Measurements from ENCODE around the gene OR10K2. TPM values are rescaled to one million over a fixed set of nuclear protein-coding genes. Genes with fewer than 3 reads are reported as not detected.
"Not testable (repeated sequence)": the region's sequence is repeated elsewhere in the genome, so short reads cannot be mapped to it uniquely, and the experiment has no call there.

Gene OR10K2
- not detected for total RNA-seq
- long read RNA-seq, result 0 reads

- DNase-seq (ENCODE audit: low spot score), result no peak
- intact Hi-C loops (cut with DNase I), result no loop called here
These were observed at the start of gene OR10K2 for GRCh38 chr1:158426137-158426536. OR10K2 (minus strand) TSS chr1:158426237; CDS start chr1:158420866, 5,371 bp downstream.

GRCh38 chr1:158471920-158472319 is 45.9 kb upstream of the OR10K2 start, which contains the start of gene OR10R2:
OR10R2 (plus strand) TSS chr1:158472220; CDS start chr1:158472326, 106 bp downstream.
- DNase-seq (ENCODE audit: low spot score), result no peak
- intact Hi-C loops (cut with DNase I), result no loop called here

GRCh38 chr1:158461534-158461933 is 35.5 kb upstream of the OR10K2 start, which contains the start of gene OR10K1:
OR10K1 (plus strand) TSS chr1:158461834; CDS start chr1:158465562, 3,728 bp downstream.
- no peak for DNase-seq (ENCODE audit: low spot score)
- intact Hi-C loops (cut with DNase I), result no loop called here

GRCh38 chr1:158458263-158458662 is 32.2 kb upstream of the OR10K2 start:
- DNase-seq (ENCODE audit: low spot score), result no peak
- intact Hi-C loops (cut with DNase I), result no loop called here

GRCh38 chr1:158457246-158457645 is 31.2 kb upstream of the OR10K2 start:
- no peak for DNase-seq (ENCODE audit: low spot score)
- intact Hi-C loops (cut with DNase I), result no loop called here

GRCh38 chr1:158454537-158454936 is 28.5 kb upstream of the OR10K2 start:
- intact Hi-C loops (cut with DNase I), result no loop called here
- DNase-seq (ENCODE audit: low spot score), result no peak

- DNase-seq (ENCODE audit: low spot score), result no peak
- intact Hi-C loops (cut with DNase I), result no loop called here
These were observed 19.3 kb upstream of the OR10K2 start for GRCh38 chr1:158445376-158445775.

GRCh38 chr1:158434741-158435140 is 8.7 kb upstream of the OR10K2 start:
- DNase-seq (ENCODE audit: low spot score), result no peak
- intact Hi-C loops (cut with DNase I), result no loop called here

GRCh38 chr1:158430163-158430562 is 4.1 kb upstream of the OR10K2 start:
- intact Hi-C loops (cut with DNase I); DNase-seq (ENCODE audit: low spot score): not testable (repeated sequence)

GRCh38 chr1:158425027-158425426 is 1.0 kb downstream of the OR10K2 start:
- intact Hi-C loops (cut with DNase I), result no loop called here

GRCh38 chr1:158422212-158422611 is 3.8 kb downstream of the OR10K2 start:
- DNase-seq (ENCODE audit: low spot score), result no peak
- intact Hi-C loops (cut with DNase I), result no loop called here

More at GRCh38 chr1:158425027-158425426, 1.0 kb downstream of the OR10K2 start:
- DNase-seq (ENCODE audit: low spot score), result no peak

GRCh38 chr1:158417586-158417985 is 8.5 kb downstream of the OR10K2 start:
- intact Hi-C loops (cut with DNase I), result no loop called here
- DNase-seq (ENCODE audit: low spot score), result no peak

- intact Hi-C loops (cut with DNase I), result no loop called here
- no peak for DNase-seq (ENCODE audit: low spot score)
These were observed 11.2 kb downstream of the OR10K2 start for GRCh38 chr1:158414651-158415345.

- DNase-seq (ENCODE audit: low spot score), result no peak
- intact Hi-C loops (cut with DNase I), result no loop called here
These were observed 18.9 kb downstream of the OR10K2 start for GRCh38 chr1:158407092-158407491.

GRCh38 chr1:158400871-158401270 is 25.2 kb downstream of the OR10K2 start:
- intact Hi-C loops (cut with DNase I), result no loop called here
- DNase-seq (ENCODE audit: low spot score), result no peak

- intact Hi-C loops (cut with DNase I), result no loop called here
- DNase-seq (ENCODE audit: low spot score), result no peak
These were observed 27.1 kb downstream of the OR10K2 start, which contains the start of gene OR10T2 for GRCh38 chr1:158398818-158399514. OR10T2 (minus strand) TSS chr1:158399466; CDS start chr1:158399466, 0 bp downstream.

- intact Hi-C loops (cut with DNase I), result no loop called here
- no peak for DNase-seq (ENCODE audit: low spot score)
These were observed 29.4 kb downstream of the OR10K2 start for GRCh38 chr1:158396646-158397045.

- intact Hi-C loops (cut with DNase I), result no loop called here
- DNase-seq (ENCODE audit: low spot score), result no peak
These were observed 32.6 kb downstream of the OR10K2 start for GRCh38 chr1:158393476-158393875.

- no peak for DNase-seq (ENCODE audit: low spot score)
- intact Hi-C loops (cut with DNase I), result no loop called here
These were observed 34.9 kb downstream of the OR10K2 start for GRCh38 chr1:158391099-158391498.

GRCh38 chr1:158390331-158390730 is 35.7 kb downstream of the OR10K2 start:
- DNase-seq (ENCODE audit: low spot score), result no peak
- intact Hi-C loops (cut with DNase I), result no loop called here

GRCh38 chr1:158374860-158375259 is 51.2 kb downstream of the OR10K2 start:
- intact Hi-C loops (cut with DNase I), result no loop called here
- DNase-seq (ENCODE audit: low spot score), result no peak
